ENCODE data around the gene SUMO2.
"Not testable (repeated sequence)": the region's sequence is repeated elsewhere in the genome, so short reads cannot be mapped to it uniquely, and the experiment has no call there.

Gene SUMO2
- total RNA-seq: 73.2 reads per million, percentile 76 among the genes with 10 or more reads in this experiment

- DNase-seq: peak; percentile 89
These were observed at the start of gene SUMO2 for GRCh38 chr17:75182569-75183436. SUMO2 (minus strand) TSS chr17:75182959; CDS start chr17:75182834, 125 bp downstream.

- DNase-seq: no peak
These were observed 49.1 kb upstream of the SUMO2 start for GRCh38 chr17:75231741-75232464.

GRCh38 chr17:75231071-75231470 is 48.3 kb upstream of the SUMO2 start:
- DNase-seq: no peak

- no peak for DNase-seq
These were observed 46.1 kb upstream of the SUMO2 start for GRCh38 chr17:75228847-75229246.

- DNase-seq: no peak
These were observed 45.5 kb upstream of the SUMO2 start for GRCh38 chr17:75228305-75228704.

- no peak for DNase-seq
These were observed 45.0 kb upstream of the SUMO2 start for GRCh38 chr17:75227729-75228128.

- no peak for DNase-seq
These were observed 42.3 kb upstream of the SUMO2 start for GRCh38 chr17:75225016-75225415.

GRCh38 chr17:75219815-75220214 is 37.1 kb upstream of the SUMO2 start:
- no peak for DNase-seq

- DNase-seq: no peak
These were observed 35.4 kb upstream of the SUMO2 start for GRCh38 chr17:75218131-75218530.

GRCh38 chr17:75209061-75209460 is 26.3 kb upstream of the SUMO2 start:
- no peak for DNase-seq

GRCh38 chr17:75208161-75208560 is 25.4 kb upstream of the SUMO2 start:
- no peak for DNase-seq

- DNase-seq: no peak
These were observed 25.0 kb upstream of the SUMO2 start for GRCh38 chr17:75207760-75208159.

- not testable (repeated sequence) for DNase-seq
These were observed 24.3 kb upstream of the SUMO2 start for GRCh38 chr17:75207050-75207407.

- no peak for DNase-seq
These were observed 23.0 kb upstream of the SUMO2 start for GRCh38 chr17:75205793-75206163.

GRCh38 chr17:75205037-75205792 is 22.5 kb upstream of the SUMO2 start, which contains the start of gene NUP85:
NUP85 (plus strand) TSS chr17:75205679; CDS start chr17:75205762, 83 bp downstream.
- DNase-seq: peak; percentile 89

- no peak for DNase-seq
These were observed 17.3 kb upstream of the SUMO2 start for GRCh38 chr17:75199886-75200618.

- DNase-seq: no peak
These were observed 12.1 kb upstream of the SUMO2 start for GRCh38 chr17:75194879-75195278.

GRCh38 chr17:75191584-75191983 is 8.8 kb upstream of the SUMO2 start:
- no peak for DNase-seq

GRCh38 chr17:75188614-75189013 is 5.9 kb upstream of the SUMO2 start:
- DNase-seq: no peak

- no peak for DNase-seq
These were observed 1.5 kb upstream of the SUMO2 start for GRCh38 chr17:75183999-75184884.

GRCh38 chr17:75182319-75182568 is 515 bp downstream of the SUMO2 start:
- no peak for DNase-seq
